HG03108 (cell line): ENCODE measurements around the gene LCA5L.
"Not testable (repeated sequence)": the region's sequence is repeated elsewhere in the genome, so short reads cannot be mapped to it uniquely, and the experiment has no call there.

Source experiments
- ATAC-seq: cut with Tn5 transposase; IDR thresholded peaks from one replicate; pipeline ENCODE4 v1.9.1; 2021; ENCODE audit warnings: moderate library complexity; ENCODE audit not compliant: unreplicated experiment

The LCA5L gene

DNA sequence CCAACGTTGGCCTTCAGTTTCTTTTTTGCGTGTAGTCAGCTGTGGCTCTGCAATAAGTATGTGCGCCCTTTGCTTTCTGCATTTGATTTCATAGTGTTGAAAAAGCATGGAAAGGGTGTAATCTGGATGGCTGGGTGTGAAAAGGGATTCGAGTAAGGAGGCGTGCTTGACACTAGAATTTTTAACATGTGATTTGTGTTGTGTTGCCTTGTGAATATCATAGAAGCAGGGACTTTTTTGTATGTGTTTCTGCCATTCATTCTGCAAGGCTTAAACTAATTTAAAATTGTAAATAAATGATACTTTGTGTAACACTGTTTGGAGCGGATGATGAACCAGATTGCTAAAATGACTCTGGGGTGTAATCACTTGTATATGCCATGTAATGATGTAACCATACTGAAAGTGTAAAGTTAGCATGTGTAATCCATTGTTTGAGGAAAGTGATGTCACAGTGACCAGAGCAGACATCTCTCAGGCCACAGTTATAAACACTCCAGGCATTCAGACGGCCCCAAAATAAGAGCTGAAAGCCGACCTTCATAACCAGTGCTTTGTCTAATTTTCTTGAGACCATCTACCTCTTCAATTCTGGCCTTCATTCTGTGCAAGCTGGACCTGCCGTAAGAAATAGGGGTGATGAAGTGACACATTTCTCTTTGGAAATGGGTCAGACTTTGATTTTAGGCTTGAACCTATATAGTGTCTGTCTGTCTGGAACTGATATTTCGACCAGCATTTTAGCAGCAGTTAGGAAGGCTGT, 6.8 kb upstream of the LCA5L start:
- no peak for ATAC-seq

DNA sequence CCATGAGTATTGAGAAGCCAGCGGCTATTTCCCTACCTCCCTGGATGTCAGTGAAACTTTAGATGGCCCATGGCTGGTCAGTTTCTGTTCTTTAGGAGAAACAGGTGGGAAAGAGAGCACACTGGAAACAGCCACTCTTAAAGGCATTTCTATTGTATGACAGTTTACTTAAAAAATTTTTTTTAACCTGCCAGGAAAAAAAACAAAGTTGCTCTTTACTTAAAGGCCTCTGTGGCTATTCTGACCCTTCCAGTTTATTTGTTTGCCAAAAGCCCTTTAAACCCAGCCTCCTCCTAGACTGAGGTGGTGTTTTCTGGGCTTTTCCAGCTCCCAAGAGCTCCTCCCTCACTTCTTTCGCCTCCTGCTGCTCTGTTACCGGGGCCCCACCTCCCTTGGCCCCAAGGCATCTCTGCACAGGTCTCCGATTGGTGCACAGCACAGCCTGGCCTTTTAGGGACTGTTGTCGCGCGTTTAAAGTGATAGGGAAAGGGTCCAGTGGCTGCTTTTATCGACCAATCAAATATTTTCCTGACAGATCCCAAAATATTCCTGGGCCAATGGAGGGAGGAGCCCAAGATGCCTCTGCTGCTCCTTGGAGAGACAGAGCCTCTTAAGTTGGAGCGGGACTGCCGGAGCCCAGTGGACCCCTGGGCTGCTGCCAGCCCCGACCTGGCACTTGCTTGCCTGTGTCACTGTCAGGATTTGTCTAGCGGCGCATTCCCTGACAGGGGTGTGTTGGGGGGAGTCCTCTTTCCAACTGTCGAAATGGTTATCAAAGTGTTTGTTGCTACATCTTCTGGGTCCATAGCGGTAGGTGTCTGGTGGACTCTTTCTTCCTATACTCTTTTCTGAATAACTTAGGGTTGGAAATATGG, 6.0 kb upstream of the LCA5L start, which contains the start of gene SH3BGR:
Gene SH3BGR, plus strand, starts transcription at position 639 of the 875 bp plus-strand sequence. Its CDS starts 127 bp downstream, at position 766.
- no peak for ATAC-seq

DNA sequence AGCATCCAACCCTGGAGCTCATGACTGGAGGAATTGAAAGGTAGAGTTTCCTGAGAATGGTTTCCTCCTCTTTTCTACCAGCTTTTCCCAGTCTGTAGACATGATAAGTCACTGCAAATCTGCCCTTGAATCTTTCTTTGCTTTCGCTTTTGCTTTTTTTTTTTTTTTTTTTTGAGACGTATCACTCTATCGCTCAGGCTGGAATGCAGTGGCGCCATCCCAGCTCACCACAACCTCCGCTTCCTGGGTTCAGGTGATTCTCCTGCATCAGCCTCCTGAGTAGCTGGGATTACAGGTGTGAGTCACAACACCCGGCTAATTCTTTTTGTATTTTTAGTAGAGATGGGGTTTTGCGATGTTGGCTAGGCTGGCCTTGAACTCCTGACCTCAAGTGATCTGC, 1.7 kb upstream of the LCA5L start:
- ATAC-seq, result no peak

DNA sequence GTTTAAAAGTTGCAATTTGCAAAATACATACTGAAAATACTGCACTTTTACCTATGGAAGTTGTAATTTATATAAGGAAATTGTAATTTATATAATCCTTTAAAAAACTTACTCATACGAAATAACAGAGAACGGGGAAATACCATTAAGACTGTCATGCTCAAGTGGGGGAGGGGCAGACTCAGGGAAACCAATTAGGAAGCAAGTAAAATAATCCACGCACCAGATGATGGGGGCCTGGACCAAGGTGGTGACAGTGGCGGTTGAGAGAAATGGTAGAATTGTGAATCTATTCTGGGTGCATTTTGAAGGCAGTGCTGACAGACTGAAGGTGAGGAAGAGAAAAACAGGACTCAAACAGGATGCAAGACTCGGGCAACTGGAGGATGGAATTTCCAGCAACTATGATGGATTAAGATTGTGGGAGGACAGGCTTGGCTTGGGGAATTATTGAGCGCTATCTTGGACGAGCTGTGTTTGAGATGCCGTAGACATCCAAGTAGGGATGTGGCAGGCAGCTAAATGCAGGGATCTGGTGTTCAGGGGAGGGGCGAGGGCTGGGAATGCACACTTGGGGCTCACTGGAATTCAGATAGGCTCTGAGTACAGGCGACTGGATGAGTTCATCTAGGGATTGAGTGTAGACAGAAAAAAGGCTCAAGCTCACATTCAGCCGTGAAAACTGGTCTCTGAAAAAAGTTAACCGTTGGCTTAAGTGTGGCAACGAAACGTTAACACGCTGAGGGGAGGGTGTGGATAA, 977 bp downstream of the LCA5L start:
- ATAC-seq, result no peak

DNA sequence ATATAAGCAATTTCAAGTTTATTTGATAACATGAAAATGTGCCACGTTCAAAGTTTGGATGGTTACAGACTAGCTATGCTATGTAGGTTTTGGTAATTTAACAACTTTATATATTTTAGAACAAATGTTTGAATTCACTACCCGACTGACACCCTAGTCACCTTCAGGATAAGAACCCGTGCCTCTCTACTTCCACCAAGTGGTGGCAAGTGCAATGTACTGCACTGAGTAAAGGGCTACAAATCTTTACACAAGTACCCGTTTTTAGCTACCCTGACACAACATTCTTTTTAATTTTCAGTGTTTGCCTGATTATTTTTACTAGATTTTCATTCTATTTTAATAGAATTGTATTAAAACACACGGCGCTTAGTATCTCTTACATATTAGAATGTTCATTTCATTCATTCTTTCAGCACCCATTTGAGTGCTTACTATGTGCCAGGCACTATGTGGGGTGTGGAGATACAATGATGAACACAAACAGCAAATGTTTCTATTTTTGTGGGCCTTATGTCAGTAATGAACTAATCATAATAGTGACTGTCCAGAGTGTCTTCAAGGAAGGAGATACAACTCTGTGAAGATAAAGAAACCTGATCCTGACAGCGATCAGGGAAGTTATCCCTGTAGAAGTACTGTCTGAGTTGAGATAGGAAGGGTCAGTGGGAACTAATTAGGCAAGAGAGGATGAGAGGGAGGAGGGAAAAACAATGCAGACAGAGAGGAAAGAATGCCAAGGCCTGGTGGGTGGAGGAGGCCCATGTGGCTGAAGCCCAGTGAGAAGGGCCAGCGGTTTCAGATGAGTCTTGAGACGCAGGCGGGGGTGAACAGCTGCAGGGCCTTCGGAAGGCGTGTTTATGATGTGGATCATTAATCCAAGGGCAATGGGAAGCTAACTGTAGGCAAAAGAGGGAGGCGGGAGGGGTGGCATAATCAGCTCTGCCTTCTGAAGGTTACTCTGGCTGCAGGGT, 3.8 kb downstream of the LCA5L start:
- ATAC-seq, result no peak

DNA sequence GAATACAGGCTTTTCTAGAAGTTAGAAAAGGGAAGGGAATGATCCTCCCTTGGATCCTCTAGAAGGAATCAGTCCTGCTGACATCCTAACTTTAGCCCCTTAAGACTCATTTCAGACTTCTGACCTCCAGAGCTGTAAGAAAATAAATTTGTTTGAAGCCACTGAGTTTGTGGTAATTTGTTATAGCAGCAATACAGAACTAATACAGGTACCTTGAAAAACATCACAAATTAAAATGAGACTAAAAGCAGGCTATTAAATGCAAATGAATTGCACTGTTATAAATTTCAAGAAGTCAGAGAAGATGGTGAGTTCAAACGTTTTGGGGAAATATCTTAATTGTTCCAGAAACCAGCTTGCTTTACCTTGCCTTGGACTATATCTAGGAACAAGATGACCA, 6.3 kb downstream of the LCA5L start:
- no peak for ATAC-seq

DNA sequence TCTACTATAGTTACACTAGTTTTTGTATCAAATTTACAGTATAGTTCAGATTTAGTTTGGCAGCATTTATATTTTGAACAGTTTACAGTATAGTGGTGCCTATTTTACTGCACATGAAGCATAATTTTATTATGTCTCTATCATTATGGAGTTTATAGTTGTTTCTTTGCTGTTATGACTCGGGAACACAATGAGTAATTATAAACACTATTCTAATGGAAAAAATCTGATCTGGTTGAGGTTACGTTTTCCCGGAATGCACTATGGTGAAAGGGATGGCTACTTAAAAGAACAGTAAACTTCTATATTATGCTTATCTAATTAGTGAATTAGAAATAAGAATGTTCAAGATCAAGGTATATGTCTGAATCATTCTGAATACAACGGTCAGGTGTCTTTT, 10.6 kb downstream of the LCA5L start:
- ATAC-seq, result no peak

DNA sequence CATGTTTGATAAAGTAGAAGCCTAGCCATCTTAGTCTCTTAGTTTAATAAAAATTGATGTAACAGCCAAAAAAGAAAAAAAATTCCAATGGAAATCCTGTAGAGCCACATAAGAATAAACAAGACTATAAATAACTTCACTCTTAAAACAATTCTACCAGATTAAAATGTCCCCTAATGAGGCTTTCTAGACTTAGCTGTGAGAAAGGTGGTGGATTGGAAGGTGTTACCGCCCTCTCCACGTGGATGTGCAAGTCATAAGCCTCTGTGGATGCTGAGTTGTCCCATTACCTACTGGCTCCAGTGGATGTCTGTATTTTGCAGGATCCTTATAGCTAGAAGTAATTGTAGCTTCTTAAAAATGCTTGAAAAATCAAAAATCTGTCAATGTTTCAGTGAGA, 14.6 kb downstream of the LCA5L start:
- ATAC-seq, result no peak

DNA sequence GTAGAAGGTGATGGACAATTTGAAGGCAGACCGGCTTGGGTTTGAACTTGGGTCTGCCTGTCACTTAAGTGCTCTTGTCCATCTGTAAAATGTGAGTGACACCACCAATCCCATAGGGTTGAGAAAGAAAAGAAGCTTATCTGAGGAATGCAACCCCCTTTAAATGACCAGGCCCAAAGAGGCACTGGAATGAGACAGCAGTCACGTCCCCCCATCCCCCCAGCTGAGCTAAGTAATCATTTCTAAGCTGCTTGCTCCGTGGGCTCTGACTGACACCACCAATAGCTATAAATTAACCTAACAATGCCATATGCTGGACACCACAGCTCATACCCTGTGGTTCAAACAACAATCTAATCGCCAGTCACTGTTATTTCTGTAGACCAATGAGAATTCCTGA, 15.1 kb downstream of the LCA5L start:
- no peak for ATAC-seq

DNA sequence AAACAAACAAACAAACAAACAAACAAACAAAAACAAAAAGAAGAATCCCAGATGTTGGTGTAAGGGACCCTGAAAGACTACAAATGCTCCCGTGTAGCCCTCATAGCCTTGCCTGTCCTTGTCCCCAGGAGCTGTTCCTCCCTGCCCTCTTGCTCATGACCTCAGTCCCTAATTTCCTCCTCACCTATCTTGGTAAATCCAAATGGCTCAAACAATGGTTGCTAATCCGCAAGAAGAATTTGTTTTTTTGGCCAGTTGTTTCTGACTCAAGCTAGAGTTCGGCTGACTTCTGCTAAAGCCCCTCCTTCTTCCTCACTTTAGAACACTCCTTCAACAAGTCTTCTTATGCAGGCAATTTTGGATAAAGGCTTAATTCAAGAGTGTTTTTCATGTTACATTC, 15.6 kb downstream of the LCA5L start:
- no peak for ATAC-seq

DNA sequence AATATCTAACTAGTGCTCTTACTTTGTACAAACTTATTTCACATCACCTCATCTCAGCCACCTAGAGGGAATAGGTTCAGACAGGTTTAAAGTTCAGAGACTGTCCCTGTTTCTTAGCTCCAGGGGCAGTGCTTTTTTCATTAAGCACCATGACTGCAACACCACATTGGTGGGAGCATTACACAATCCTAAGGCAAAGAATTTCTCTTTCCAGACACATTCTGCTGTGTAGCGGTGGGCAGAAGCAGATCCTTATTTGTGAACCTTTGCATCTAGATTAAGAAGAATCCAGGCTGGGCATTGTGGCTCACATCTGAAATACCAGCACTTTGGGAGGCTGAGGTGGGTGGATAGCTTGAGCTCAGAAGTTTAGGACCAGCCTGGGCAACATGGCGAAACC, 16.1 kb downstream of the LCA5L start:
- no peak for ATAC-seq

DNA sequence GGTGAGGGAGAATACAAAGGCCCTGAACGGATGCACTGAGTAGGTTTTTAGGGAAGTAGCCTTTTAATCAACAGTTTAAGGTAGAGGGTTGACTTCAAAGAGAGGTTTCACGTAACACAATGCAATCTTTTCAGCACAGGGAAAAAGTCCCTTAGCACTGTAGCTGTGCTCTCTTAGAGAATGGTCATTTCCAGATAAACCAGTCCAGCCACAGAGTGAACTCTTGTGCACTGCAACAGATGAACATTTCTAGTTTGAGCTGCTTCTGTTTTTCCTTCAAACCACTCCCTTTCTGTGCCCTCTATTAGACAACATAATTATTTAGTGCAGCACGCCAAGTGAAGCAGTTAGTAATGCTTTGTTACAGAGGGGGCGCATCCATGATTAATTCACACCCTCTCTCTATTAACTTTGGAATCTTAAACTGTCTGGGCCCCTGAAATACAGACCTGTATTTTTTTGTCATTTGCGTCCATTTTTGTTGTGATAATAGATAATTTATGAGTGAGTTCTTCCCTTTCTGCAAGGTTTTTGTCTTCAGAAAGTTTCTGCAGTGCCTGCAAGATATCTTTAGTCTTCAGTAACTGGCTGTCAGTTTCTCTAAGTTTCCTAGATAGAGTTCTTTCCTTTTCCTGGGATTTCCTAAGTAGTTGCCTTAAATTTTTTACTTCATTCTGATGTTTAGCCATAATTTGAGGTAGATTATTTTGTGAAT, 22.9 kb downstream of the LCA5L start:
- no peak for ATAC-seq

DNA sequence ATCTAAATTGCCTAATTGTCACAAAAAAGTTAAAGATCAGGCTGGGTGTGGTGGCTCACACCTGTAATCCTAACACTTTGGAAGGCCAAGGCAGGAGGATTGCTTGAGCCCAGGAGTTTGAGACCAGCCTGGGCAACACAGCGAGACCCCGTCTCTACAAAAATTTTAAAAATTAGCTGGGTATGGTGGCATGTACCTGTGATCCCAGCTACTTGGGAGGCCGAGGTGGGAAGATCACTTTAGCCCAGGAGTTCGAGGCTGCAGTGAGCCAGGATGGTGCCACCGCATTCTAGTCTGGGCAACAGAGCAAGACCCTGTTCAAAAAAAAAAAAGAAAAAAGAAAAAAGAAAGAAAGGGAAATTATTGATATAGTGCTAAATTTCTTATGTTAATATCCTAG, 26.4 kb downstream of the LCA5L start:
- not testable (repeated sequence) for ATAC-seq

DNA sequence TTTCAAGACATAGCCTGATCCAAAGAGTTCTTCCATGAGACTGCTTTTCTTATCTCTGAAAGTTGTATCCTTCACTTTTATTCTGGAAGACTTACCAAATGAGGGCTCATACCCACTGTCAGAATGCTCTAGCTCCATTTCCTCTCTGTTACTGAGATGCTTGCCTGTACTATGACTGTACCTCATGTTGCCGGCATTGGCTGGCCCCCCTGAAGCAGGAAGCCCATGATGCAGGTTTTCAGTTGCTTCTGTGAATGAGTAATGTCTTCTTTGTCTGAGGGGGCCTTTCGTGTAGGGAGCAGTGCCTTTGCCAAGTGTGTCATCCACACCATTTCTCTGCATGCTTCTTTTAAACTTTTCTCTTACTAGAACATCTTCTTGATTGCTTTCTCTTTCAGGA, 39.5 kb downstream of the LCA5L start:
- ATAC-seq, result no peak

DNA sequence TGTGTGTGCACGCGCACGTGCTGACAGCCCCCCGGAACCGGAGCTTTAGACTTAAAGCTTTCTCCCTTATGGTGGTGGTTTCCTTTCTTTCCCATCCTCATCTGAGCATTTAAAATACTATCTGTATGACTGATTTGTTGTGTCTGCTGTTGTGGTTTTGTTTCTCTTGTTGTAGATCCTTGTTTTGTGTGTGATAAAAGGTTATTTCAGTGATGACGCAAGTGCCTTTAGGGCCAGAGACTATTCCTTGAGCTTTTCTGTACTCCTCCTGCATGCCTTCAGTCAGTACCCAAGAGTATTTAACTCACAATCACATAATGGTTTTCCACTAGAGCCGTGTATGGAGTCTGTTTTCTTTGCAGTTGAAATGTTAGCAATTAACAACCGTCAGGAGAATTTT, 45.4 kb downstream of the LCA5L start:
- ATAC-seq, result no peak

DNA sequence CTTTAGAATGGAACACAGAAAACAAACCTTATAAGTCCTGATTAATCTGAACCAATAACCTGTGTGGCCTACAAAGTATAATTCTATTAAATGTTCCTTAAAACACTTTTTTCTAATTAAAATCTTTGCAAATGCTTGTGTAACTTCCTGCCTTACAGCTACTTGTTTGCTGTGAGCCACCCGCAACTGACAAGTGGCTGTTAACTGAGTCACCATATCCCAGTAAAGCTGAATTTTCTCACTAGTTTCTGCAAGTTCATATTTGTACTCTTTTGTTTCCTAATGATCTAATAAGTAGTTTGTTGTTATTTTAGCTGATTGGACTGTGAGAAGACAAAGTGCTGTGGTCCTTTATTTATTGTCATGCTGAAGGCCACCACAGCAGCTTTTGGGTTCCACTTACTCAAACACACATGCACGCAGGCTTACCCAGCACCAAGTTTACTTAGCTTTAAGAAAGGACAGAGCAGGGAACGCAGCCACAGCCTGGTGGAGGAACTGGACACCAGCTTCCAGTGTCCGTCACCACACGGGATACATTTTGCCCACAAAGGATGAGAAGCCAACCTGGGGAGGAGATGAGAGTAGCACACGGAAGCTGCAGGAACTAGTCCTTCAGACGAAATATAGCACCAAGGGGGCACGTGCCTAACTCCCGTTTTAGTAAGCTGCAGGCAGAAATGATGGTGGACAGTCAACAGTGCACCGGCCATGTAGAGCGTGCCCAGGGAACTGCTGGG, 47.8 kb downstream of the LCA5L start:
- ATAC-seq, result no peak

DNA sequence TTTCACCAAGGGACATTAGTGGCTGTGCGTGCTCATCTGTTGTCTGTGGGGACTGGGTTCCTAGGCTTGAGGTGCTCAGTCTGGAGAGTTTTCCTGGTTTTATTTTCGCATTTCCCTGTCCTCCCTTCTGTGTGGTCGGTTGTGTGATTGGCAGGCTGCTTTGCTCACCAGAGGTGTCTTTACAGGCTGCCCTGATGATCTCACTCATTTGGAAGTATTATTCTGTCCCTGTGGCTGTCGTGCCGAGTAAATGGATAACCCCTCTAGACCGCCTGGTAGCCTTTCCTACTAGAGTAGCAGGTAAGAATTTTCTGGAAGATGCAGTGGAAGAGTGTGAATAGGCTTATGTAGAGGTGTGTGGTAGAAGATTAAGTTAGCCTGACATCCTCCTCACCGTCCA, 52.6 kb downstream of the LCA5L start:
- no peak for ATAC-seq

DNA sequence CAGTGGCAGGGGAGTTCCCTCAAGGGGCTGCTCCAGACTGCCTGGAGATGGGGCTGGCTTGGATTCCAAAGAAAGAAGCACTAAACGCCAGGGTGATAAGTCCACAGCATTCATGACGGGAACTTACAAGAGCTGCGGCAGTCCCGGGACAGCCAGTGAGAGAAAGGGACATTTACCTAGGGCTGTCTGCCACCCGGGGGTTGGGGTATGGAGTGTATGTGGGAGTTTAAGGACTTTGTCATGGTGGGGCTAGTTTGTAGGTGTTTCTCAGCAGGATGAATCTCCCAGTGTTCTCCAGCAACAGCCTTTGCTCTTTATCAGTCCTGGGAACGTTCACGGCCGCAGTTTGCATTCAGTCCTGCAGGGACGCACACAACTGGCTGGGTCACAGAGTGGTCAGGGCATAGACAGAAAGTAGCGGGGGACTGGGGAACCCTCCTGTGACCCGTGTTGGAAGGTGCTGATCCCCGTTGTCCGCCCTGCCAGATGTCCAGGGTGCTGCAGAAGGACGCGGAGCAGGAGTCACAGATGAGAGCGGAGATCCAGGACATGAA, 55.3 kb downstream of the LCA5L start:
- no peak for ATAC-seq

DNA sequence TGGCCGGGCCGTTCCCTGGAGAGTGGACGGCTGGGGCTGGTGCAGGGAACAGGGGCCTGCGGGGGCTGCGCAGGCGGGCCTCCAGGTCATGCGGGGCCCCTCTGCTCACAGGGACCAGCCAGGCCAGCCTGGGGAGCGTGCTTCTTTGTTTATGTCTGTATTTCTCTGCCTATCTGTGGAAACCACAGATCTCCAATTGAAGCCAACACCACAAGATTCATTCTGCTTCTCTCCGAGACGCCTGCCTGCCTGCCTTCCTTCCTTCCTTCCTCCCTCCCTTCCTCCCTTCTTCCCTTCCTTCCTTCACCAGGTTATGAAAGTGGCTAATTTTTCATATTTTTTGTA, 56.8 kb downstream of the LCA5L start:
- no peak for ATAC-seq
